Hematopoietic multipotent progenitor cell treated with erythropoietin and hydrocortisone succinate and interleukin-3 and kit ligand, for 17 days (in vitro differentiated cells): ENCODE results near the gene APOF.
"Not testable (repeated sequence)": the region's sequence is repeated elsewhere in the genome, so short reads cannot be mapped to it uniquely, and the experiment has no call there.

ENCODE experiments used
- DNase-seq: peaks from one replicate; pipeline ENCODE4 v3.0.0-alpha.2; 2015; ENCODE audit warnings: low spot score

The APOF gene, protein sequence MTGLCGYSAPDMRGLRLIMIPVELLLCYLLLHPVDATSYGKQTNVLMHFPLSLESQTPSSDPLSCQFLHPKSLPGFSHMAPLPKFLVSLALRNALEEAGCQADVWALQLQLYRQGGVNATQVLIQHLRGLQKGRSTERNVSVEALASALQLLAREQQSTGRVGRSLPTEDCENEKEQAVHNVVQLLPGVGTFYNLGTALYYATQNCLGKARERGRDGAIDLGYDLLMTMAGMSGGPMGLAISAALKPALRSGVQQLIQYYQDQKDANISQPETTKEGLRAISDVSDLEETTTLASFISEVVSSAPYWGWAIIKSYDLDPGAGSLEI

DNA sequence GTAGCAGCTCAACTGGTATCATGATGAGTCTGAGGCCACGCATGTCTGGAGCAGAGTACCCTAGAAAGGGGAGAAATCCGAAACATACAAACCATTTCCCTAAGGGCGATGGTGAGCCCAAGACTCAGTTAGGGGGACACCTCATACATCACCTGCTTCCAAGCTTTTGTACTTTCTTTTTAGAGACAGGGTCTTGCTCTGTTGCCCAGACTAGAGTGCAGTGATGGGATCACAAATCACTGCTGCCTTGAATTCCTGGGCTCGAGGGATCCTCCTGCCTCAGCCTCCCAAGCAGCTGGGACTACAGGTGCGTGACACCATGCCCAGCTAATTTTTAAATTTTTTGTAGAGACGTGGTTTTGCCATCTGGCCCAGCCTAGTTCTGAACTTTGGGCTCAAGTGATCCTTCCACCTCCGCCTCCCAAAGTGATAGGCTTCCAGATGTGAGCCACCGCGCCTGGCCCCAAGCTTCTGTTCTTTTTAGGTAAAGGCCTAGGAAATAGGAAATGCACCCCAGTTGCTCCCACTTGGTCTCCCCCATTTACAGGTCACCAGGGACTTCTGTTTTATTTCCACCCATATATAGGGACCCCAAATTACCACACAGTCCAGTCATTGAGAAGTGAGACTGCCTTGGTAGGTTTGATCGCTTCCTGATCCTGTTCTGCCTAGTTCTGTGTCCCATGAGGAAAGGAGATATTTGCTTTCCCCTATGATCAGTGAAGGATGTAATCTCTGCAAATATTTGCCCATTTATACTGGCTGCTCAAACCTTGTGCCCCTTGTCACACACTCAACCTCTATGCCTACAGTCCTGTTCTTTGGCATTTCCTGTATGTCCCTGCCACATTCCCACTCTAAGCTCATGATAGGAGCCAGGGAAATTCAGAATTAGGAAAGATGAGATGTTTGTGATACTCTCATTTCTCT lies at the start of gene APOF:
Gene APOF, minus strand, starts transcription at position 728 of the 930 bp plus-strand sequence. Its CDS starts 112 bp downstream, at position 616.
- no peak for DNase-seq

DNA sequence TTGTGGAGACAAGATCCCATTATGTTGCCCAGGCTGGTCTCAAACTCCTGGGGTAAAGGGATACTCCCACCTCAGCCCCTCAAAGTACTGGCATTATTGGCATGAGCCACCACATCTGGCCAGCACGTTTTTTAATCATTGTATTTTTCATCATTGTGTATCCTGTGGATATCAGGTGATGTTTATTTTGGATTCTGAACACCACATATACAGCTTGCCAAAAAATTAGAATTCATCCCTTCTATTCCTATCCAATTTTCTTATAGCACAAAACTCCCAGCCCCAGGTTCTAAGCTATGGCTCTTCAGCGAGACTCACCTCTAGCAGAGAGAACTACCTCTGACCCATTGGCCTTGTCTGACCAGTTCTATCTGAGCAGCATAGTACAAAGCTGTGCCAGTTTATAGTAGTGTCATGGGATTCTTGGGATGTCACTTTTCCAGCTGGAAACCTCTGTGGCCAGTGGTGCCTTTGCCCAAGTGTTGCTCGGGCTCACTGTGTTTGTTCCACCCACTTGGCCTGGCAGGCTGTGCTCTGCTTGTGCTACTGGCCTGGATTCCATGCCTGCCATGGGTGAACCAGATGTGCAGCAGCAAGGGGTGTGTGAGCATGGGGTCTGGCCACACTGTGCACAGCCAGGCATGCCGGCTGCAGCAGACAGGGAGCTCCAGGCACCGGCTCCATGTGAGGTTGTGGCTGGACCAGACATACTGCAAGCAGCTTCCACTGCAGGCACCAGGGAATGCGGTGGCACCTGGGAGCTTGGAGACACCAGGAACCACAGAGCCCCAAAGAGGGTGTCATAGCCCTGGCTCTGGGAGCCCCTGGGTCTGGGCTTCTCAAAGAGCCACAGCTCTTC lies 49.4 kb upstream of the APOF start:
- DNase-seq, result no peak

DNA sequence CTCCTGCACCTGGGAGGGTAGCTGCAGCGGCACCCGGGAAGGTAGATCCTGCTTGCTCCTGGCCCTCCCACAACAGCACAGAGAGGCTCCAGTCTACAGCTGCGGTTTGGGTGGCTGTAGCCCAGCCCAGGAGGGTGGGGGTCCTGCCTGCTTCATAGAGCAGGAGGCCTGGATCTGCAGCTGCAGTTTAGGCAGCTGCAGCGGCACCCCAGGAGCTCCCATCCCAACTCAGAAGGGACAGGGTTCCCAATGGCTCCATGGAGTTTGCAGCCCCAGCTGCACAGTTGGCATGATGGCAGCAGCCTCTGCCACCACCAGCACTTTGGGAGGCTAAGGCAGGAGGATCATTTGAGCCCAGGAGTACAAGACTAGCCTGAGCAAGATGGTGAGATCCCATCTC lies 48.1 kb upstream of the APOF start:
- DNase-seq, result no peak

DNA sequence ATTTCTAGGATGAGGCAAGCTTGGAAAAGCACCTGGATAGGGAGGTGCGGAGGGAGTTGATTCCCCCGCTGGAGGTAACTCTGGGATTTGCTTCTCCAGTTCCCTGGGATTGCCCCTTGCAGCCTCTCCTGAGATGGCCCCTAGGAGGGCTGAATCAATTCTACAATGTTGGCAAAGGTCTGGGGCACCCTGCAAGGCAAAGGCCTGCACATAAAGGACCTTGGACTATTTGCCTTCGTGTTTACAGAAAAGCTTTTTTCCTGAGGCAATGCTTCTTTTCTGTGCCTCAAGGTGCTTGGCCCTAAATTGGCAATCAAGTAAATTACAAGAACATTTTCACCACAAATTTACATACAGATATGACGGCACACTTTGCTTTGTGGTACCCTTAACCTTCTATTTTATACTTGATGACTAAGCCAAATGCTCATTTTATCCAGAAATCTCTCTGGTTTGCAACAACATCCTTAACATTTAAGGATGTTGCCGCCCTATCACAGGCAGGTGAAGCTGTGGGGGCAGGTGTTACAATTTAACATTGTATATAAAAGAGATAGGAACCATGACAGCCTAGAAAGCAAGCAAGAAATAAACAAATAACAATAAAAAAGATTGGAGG lies 46.3 kb upstream of the APOF start:
- DNase-seq, result no peak

DNA sequence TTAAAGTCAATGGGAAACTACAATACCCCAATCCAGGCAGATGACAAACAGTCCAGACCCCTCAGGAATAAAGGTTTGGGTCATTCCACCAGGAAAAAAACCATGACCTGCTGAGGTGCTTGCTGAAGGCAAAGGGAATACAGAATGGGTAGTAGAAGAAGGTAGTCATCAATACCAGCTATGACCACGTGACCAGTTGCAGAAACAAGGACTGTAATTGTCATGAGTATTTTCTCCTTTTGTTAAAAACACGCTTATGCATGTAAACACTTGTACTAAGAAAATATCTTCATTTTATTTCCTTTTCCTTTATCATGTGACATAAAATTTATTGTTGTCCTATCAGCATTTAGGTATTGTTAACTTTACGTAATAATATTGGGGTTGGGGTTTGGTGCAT lies 41.6 kb upstream of the APOF start:
- DNase-seq, result not testable (repeated sequence)

DNA sequence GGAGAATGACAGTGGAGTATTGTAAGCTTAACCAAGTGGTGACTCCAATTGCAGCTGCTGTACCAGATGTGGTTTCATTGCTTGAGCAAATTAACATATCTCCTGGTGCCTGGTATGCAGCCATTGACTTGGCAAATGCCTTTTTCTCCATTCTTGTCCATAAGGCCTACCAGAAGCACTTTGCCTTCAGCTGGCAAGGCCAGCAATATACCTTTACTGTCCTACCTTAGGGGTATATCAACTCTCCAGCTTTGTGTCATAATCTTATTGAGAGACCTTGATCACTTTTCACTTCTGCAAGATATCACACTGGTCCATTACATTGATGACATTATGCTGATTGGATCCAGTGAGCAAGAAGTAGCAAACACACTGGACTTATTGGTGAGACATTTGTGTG lies 39.0 kb upstream of the APOF start:
- not testable (repeated sequence) for DNase-seq

DNA sequence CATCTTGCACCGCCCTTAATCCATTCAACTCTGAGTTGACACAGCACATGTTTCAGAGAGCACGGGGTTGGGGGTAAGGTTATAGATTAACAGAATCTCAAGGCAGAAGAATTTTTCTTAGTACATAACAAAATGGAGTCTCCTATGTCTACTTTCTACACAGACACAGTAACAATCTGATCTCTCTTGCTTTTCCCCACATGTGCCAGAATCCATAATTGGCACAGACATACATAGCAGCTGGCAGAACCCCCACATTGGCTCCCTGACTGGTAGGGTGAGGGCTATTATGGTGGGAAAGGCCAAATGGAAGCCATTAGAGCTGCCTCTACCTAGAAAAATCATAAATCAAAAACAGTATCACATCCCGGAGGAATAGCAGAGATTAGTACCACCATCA lies 38.5 kb upstream of the APOF start:
- DNase-seq, result not testable (repeated sequence)

DNA sequence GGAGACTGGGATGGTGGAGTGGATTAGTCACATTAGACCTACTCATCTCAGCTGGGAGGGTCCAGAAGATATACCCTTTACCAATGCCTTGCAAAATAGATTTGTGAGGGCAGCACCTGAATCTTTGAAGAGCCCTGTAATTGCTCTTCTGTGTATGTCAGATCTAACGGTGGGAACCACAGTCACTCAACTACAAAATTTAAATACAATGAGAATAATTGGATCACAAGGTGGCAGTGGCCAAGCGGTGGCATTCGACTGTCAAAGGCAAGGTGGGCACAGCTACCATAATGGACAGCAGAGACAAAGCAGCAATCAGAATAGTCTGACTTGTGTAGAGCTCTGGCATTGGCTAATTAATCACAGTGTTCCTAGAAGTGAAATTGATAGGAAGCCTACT lies 36.8 kb upstream of the APOF start:
- not testable (repeated sequence) for DNase-seq

DNA sequence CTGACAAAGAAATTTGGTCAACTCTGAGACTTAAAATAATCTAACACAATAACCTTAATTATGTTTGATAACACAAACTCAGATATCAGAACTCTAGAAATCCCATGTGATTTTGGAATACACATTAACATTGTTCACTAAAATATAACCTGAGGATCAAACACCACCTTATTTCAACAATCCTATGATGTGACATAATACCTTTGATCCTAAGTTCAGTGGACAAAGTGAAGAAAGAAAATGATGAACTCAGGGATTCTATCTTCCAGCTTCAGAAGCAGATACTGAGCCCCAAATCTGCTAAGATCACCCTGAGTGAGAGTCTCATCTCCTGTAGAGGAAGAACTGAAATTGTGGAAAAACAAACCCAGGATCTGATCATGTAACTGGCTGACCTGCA lies 35.7 kb upstream of the APOF start:
- no peak for DNase-seq

DNA sequence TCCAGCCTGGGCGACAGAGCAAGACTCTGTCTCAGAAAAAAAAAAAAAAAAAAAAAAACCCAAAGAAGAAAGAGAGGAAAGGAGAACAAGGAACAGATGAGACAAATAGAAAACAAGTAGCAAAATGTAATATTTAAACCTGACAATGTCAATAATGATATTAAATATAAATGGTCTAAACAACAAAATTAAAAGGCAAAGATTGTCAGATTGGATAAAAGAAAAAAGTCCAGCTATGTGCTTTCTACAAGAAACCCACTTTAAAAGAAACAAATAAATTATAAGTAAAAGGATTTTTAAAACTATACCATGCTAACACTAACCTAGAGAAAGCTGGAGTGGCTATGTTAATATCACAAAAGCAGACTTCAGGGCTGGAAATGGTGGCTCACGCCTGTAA lies 29.7 kb upstream of the APOF start:
- DNase-seq, result no peak

DNA sequence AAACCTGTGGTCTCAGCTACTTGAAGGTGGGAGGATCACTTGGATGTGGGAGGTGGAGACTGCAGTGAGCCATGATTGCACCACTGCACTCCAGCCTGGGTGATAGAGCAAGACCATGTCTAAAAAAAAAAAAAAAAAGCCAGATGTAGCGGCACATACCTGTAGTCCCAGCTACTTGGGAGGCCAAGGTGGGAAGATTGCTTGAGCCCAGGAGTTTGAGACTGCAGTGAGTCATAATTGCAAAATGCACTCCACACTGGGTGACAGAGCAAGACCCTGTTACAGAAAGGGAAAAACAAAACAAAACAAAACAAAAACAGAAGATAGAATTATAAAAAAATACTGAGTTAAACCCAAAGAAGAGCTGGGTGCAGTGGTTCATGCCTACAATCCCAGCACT lies 29.1 kb upstream of the APOF start:
- DNase-seq, result no peak

DNA sequence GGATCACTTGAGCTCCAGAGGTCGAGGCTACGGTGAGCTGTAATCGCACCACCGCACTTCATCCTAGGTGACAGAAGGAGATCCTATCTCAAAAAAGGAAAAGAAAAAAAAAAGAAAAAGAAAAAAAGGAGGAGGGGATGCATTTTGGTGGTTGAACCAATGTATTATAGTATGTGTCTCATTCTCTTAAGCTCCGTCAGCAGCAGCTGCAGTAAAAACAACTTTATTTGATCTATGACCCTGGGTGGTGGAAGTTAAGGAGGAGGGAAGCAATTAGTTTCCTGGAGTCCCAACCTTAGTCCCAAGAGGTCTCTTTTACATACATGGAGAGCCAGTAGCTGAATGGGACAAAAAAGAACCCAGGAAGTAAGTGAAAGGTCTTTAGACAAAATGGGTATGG lies 26.8 kb upstream of the APOF start:
- DNase-seq, result no peak

DNA sequence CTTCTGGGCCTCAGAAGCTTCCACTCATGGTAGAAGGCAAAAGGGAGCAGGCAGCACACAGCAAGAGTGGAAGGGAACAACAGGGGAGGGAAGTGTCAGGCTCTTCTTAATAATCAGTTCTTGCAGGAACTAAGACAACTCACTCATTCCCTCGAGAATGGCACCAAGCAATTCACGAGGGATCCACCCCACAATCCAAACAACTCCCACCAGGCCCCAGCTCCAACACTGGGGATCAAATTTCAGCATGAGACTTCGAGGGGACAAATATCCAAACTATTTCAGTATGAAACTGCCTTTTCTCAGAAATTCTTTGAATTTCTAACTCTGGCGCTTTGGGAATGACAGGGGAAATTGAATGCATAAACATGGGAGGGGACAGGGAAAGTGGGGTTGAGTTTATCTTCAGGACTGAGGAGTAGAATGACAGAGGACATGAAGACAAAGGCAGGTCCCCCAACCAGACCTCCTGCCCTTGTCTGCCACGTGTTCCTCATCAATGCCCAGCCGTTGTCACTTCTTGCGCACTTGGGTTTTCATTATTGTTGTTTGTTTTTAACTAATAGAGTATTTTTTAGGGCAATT lies 24.6 kb upstream of the APOF start:
- no peak for DNase-seq

DNA sequence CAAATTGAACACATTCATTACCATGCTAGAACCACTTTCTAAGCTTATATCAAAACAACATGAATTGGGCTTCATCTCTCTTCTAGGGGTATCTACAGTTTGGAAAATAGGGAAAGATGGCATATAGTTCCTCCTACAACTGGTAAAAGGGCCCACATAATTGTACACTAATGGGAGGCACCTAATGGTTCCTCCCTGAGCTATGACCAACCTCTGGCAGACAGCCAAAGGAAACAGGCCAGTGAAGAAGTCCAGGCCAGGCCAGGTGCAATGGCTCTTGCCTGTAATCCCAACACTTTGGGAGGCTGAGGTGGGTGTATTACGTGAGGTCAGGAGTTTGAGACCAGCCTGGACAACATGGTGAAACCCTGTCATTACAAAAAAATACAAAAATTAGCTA lies 23.2 kb upstream of the APOF start:
- DNase-seq, result no peak

DNA sequence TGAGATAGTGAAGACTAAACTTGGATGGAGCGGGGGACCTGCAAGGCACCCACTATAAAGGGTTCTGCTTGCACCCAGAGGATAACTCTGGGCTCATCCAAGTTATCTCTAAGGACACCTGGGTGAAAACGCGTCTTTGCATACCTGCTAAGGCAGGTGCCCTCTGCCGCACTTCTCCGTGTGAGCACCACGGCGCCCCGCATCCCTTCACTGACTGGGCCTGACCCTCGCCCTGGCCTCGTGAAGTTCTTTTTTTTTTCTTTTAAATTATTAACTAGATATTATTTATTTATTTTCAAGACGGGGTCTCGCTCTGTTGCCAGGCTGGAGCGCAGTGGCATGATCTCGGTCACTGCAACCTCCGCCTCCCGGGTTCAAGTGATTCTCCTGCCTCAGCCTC lies 20.0 kb upstream of the APOF start:
- no peak for DNase-seq

DNA sequence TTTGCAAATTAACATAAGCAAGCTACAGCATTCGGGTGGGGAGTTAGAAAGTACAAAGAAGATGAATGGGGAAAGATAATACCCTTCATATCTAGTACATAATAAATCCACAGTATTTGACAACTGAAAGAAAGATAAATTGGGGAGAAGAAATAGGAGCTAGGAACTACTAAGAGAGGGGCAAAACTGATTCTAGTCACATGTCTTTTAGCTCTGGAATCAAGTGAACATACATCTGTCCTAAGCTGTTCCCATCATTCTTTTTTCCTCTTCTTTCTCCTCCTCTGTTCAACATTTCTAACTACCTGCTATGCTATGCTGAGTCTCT lies 15.3 kb upstream of the APOF start:
- no peak for DNase-seq

DNA sequence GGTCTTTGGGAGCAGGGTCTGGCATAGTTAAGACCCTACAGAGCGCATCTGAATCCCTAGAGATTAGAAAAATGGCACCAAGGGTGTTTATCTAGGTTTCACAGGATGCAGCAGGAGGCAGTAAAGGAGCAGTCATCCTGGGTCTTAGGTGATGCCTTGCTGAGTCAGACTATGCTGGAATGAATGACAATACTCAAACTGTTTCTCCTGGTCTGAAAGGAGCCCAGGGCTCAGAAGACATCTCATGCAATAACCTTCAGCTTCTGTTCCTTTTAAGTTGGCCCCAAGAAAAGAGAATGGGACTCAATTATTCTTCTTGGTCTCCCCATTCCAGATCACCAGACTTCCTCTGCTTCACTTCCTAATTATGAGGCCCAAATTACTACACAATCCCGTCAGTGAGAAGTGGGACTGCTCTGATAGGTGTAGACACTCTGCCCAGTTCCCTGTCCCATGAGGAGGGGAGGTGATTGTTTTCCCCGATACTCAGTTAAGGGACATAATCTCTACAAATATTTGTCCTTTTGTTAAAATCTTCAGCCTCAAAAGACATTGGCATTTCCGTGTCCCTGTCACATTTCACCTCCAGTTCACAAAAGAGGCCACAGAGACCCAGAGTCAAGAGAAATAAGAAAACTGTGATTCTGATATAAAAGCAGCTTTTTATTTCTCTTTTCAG lies 14.8 kb upstream of the APOF start:
- peak; percentile 25 for DNase-seq

DNA sequence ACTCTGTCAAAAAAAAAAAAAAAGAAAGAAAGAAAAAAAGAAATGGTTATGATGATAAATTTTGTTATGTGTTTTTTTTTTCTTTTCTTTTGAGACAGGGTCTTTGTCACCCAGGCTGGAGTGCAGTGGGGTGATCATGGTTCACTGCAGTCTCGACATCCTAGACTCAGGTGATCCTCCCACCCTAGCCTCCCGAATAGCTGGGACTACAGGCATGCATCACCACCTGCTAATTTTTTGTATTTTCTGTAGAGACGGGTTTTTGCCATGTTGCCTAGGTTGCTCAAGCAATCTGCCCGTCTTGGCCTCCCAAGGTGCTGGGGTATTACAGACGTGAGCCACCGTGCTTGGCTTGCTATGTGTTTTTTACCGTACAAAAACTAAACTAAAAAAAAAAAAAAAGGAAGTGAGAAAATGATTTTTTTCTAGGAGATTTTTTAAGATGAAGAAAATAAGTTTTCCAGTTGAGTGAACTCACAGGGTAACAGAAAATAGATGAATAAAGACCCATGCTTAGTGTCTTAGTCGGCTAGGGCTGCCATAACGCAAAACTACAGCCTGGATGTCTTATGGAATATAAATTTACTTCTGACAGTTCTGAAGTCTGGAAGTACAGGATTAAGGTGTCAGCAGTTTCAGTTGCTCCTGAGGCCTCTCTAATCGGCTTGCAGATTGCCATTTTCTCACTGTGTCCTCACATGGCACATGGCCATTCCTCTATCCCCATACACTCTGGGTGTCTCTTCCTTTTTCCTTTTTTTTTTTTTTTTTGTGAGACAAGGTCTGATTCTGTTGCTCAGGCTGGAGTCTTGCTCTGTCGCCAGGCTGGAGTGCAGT lies 13.2 kb upstream of the APOF start:
- no peak for DNase-seq

DNA sequence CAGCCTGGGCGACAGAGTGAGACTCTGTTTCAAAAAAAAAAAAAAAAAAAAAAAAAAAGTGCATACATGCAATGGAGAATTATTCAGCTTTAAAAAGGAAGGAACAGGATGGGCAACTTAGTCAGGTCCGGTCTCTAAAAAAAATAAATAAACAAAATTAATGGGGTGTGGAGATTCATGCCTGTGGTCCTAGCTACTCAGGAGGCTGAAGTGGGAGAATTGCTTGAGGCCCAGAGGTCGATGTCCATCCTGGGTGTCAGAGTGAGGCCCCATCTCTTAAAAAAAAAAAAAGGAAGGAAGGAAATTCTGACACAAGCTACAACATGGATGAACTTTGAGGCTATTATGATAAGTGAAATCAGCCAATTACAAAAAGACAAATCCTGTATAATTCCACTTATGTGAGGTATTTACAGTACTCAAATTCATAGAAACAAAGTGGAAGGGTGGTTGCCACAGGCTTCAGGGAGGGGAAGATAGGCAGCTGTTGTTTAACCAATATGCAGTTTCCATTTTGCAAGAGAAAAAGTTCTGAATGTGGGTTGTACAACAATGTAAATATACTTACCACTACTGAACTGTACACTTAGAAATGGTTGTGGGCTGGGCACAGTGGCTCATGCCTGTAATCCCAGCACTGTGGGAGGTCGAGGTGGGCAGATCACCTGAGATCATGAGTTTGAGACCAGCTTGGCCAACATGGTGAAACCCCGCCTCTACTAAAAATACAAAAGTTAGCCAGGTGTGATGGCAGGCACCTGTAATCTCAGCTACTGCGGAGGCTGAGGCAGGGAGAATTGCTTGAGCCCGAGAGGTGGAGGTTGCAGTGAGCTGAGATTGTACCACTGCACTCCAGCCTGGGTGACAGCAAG lies 12.3 kb upstream of the APOF start:
- DNase-seq, result no peak
